Neural cell (in vitro differentiated cells): ENCODE measurements around the gene CCDC17. TPM values are rescaled to one million over a fixed set of nuclear protein-coding genes. Genes with fewer than 3 reads are reported as not detected.

Experiments
- H2AFZ ChIP-seq: fragments of 200-600, 300-800 bp; sonication (generic), shearing (Covaris generic); 2 replicates; pipeline ENCODE4 v1.6.0; 2014; ENCODE audit warnings: low read depth, mild to moderate bottlenecking, antibody characterized with exemption, low read length, moderate library complexity
- H3F3A ChIP-seq: fragments of 200-600 bp; shearing (Covaris generic); 2 replicates; pipeline ENCODE4 v1.6.1; 2016; ENCODE audit warnings: mild to moderate bottlenecking, moderate library complexity, mixed read lengths, antibody characterized with exemption, low read length; ENCODE audit not compliant: insufficient read depth, poor library complexity, severe bottlenecking
- H3K27ac ChIP-seq: fragments of 200-600, 300-800 bp; sonication (generic), shearing (Covaris generic); 2 replicates; pipeline ENCODE4 v1.5.1; 2014; ENCODE audit warnings: mild to moderate bottlenecking, low read length, moderate library complexity
- H3K27me3 ChIP-seq: fragments of 300-800, 200-600 bp; sonication (generic), shearing (Covaris generic); 2 replicates; pipeline ENCODE4 v1.6.0; 2014; ENCODE audit warnings: mild to moderate bottlenecking, low read depth, low read length, moderate library complexity; ENCODE audit not compliant: insufficient read depth
- H3K36me3 ChIP-seq: fragments of 300-800, 200-600 bp; sonication (generic), shearing (Covaris generic); 2 replicates; pipeline ENCODE4 v1.5.1; 2014; ENCODE audit warnings: mild to moderate bottlenecking, antibody characterized with exemption, low read length, moderate library complexity; ENCODE audit not compliant: insufficient read depth
- H3K4me2 ChIP-seq: fragments of 300-800, 200-600 bp; sonication (generic), shearing (Covaris generic); 2 replicates; pipeline ENCODE4 v1.6.0; 2014; ENCODE audit warnings: mild to moderate bottlenecking, low read length
- H3K4me3 ChIP-seq: fragments of 300-800, 200-600 bp; sonication (generic), shearing (Covaris generic); 2 replicates; pipeline ENCODE4 v1.5.1; 2014; ENCODE audit warnings: mild to moderate bottlenecking, low read length, moderate library complexity
- H3K79me2 ChIP-seq: fragments of 200-600 bp; shearing (Covaris generic); replicated peaks from 2 replicates; pipeline ENCODE4 v1.6.0; 2014; ENCODE audit warnings: mild to moderate bottlenecking, low read length, moderate library complexity; ENCODE audit not compliant: insufficient read depth
- H3K9ac ChIP-seq: fragments of 300-800, 200-600 bp; sonication (generic), shearing (Covaris generic); 2 replicates; pipeline ENCODE4 v1.6.1; 2016; ENCODE audit warnings: mild to moderate bottlenecking, low read length, mixed read lengths
- H3K9me2 ChIP-seq: fragments of 200-600 bp; shearing (Covaris generic); 2 replicates; pipeline ENCODE4 v1.6.1; 2016; ENCODE audit warnings: mild to moderate bottlenecking, low read length, mixed read lengths; ENCODE audit not compliant: insufficient read depth
- H3K9me3 ChIP-seq: fragments of 200-600, 300-800 bp; sonication (generic), shearing (Covaris generic); 2 replicates; pipeline ENCODE4 v1.6.1; 2016; ENCODE audit warnings: mild to moderate bottlenecking, mixed run types, low read length, moderate library complexity, mixed read lengths
- H4K20me1 ChIP-seq: fragments of 200-600 bp; shearing (Covaris generic); 2 replicates; pipeline ENCODE4 v1.6.1; 2016; ENCODE audit warnings: mild to moderate bottlenecking, mixed run types; ENCODE audit not compliant: insufficient read depth
- EP300 ChIP-seq: fragments of 450-650 bp; conservative IDR thresholded peaks from 2 replicates; pipeline ENCODE4 v1.6.1; 2014; ENCODE audit warnings: antibody characterized with exemption, mild to moderate bottlenecking, moderate library complexity; ENCODE audit not compliant: poor library complexity, severe bottlenecking
- MXI1 ChIP-seq: fragments of 450-650 bp; conservative IDR thresholded peaks from 2 replicates; pipeline ENCODE4 v1.6.1; 2014; ENCODE audit warnings: antibody characterized with exemption, mild to moderate bottlenecking; ENCODE audit not compliant: poor library complexity, severe bottlenecking
- POLR2AphosphoS5 ChIP-seq: IDR thresholded peaks from 2 replicates; pipeline ENCODE4 v1.6.1; 2012
- RAD21 ChIP-seq: fragments of 450-650 bp; conservative IDR thresholded peaks from 2 replicates; pipeline ENCODE4 v1.6.1; 2014; ENCODE audit warnings: antibody characterized with exemption, mild to moderate bottlenecking, moderate library complexity
- SMC3 ChIP-seq: fragments of 450-650 bp; conservative IDR thresholded peaks from 2 replicates; pipeline ENCODE4 v1.6.1; 2014; ENCODE audit warnings: antibody characterized with exemption, mild to moderate bottlenecking, moderate library complexity; ENCODE audit not compliant: poor library complexity
- polyA plus RNA-seq: library from polyadenylated mRNA; depleted of rRNA; stranded (reverse); fragments of >200 nt; gene quantifications from 2 replicates; pipeline ENCODE4 v1.2.3, GENCODE V29; 2014
- TF ChIP-seq, protein P1 (sequence below): fragments of 450-650 bp; IDR thresholded peaks from 2 replicates; pipeline ENCODE4 v1.5.1; 2014; ENCODE audit warnings: antibody characterized with exemption, mild to moderate bottlenecking, moderate library complexity; ENCODE audit not compliant: poor library complexity, severe bottlenecking
- TF ChIP-seq, protein P2 (sequence below): IDR thresholded peaks from 2 replicates; pipeline ENCODE4 v1.6.1; 2012; ENCODE audit warnings: borderline replicate concordance

The CCDC17 gene
- polyA plus RNA-seq, 1 donor from 2014 or later, result 1.1 TPM

DNA sequence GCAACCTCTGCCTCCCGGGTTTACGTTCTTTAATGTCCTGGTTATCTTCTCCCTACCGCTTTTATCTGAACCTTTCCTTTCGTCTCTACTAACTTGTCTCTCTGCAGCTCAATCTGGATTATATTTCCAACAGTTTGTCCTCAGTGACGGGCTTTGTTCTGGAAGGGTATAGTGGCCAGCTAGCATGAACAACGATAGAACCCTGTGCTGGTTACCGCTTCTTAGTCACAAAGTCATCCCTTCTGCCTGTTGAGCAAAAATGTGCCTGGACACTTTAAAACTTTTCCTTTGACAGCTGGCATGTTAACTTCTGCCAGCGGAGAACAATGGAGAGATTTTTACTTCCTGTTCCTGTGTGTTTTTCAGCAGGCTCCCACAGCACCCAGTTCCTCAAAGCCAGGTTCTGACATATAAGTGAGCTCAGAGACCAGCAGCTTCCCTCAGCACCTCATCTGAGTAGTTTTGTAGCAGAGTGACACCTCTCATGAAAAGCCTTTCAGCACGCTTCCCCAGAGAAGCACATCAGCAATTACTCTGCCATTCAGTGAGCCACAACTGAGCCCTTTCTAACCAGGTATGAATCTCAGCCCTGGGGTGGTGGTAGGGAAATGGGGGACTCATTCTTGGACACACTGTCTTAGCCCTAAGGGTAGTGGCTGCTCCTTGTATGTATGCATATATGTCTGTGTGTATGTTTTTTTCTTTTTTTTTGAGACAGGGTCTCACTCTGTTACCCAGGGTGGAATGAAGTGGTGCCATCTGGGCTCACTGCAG is 23.6 kb upstream of the CCDC17 start:
- no peak overlapping the region for H3K9ac ChIP-seq
- H3K4me3 ChIP-seq, result no peak overlapping the region
- no peak overlapping the region for H3K27ac ChIP-seq
- H3K79me2 ChIP-seq, result peaks cover 5% of the 10 kb centered on the region
- no peaks in the 10 kb centered on the region for H3K27me3 ChIP-seq
- no peak for TF ChIP-seq POLR2AphosphoS5
- TF ChIP-seq, protein P1, sequence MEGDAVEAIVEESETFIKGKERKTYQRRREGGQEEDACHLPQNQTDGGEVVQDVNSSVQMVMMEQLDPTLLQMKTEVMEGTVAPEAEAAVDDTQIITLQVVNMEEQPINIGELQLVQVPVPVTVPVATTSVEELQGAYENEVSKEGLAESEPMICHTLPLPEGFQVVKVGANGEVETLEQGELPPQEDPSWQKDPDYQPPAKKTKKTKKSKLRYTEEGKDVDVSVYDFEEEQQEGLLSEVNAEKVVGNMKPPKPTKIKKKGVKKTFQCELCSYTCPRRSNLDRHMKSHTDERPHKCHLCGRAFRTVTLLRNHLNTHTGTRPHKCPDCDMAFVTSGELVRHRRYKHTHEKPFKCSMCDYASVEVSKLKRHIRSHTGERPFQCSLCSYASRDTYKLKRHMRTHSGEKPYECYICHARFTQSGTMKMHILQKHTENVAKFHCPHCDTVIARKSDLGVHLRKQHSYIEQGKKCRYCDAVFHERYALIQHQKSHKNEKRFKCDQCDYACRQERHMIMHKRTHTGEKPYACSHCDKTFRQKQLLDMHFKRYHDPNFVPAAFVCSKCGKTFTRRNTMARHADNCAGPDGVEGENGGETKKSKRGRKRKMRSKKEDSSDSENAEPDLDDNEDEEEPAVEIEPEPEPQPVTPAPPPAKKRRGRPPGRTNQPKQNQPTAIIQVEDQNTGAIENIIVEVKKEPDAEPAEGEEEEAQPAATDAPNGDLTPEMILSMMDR, result no peak
- TF ChIP-seq MXI1, result no peak
- TF ChIP-seq, protein P2, sequence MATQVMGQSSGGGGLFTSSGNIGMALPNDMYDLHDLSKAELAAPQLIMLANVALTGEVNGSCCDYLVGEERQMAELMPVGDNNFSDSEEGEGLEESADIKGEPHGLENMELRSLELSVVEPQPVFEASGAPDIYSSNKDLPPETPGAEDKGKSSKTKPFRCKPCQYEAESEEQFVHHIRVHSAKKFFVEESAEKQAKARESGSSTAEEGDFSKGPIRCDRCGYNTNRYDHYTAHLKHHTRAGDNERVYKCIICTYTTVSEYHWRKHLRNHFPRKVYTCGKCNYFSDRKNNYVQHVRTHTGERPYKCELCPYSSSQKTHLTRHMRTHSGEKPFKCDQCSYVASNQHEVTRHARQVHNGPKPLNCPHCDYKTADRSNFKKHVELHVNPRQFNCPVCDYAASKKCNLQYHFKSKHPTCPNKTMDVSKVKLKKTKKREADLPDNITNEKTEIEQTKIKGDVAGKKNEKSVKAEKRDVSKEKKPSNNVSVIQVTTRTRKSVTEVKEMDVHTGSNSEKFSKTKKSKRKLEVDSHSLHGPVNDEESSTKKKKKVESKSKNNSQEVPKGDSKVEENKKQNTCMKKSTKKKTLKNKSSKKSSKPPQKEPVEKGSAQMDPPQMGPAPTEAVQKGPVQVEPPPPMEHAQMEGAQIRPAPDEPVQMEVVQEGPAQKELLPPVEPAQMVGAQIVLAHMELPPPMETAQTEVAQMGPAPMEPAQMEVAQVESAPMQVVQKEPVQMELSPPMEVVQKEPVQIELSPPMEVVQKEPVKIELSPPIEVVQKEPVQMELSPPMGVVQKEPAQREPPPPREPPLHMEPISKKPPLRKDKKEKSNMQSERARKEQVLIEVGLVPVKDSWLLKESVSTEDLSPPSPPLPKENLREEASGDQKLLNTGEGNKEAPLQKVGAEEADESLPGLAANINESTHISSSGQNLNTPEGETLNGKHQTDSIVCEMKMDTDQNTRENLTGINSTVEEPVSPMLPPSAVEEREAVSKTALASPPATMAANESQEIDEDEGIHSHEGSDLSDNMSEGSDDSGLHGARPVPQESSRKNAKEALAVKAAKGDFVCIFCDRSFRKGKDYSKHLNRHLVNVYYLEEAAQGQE, result no peak
- no peak for TF ChIP-seq SMC3
- TF ChIP-seq RAD21, result no peak
- TF ChIP-seq EP300, result peak; percentile 18
- H4K20me1 ChIP-seq, result no peaks in the 10 kb centered on the region
- no peaks in the 10 kb centered on the region for H3K9me2 ChIP-seq
- H3K4me2 ChIP-seq, result no peak overlapping the region
- H2AFZ ChIP-seq, result no peak overlapping the region
- H3K9me3 ChIP-seq, result no peaks in the 10 kb centered on the region
- no peaks in the 10 kb centered on the region for H3F3A ChIP-seq
- no peaks in the 10 kb centered on the region for H3K36me3 ChIP-seq

DNA sequence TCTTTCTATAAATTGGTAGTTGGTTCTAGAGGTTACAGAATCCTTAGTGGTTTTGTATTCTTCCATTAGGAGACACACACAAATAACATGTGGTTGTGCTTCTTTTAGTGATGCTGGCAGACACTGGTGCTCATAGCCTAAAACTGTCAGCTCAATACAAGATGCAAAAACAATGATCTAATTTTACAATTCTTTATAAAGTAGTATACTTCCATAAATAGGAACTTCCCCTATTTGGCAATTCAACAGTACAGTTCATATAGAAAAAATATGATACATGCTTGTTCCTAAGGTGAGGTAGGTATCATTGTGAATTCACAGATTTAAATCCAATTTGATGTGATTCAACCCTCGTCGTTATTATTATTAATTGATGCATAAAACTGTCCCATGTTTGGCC is 20.8 kb upstream of the CCDC17 start:
- Histone ChIP-seq H3K79me2 (no peaks in the 10 kb centered on the region), H3F3A (no peaks in the 10 kb centered on the region), H3K27me3 (no peaks in the 10 kb centered on the region), H3K4me3 (no peak overlapping the region), H3K9me2 (no peaks in the 10 kb centered on the region), H3K4me2 (no peak overlapping the region), H3K9me3 (no peaks in the 10 kb centered on the region), H3K36me3 (no peaks in the 10 kb centered on the region), H3K9ac (no peak overlapping the region), H2AFZ (no peak overlapping the region), H4K20me1 (no peaks in the 10 kb centered on the region), H3K27ac (no peak overlapping the region)
- TF ChIP-seq, protein P2, result no peak
- no peak for TF ChIP-seq MXI1
